Pancreas (tissue), 10 donors: ENCODE measurements around the gene CACNG3. TPM values are rescaled to one million over a fixed set of nuclear protein-coding genes. Genes with fewer than 3 reads are reported as not detected.

ENCODE experiments used
- ATAC-seq, 4 donors: fragments of 200-7000 bp; cut with Tn5 transposase; one replicate each; pipeline versions ENCODE4 v1.8.0 to v1.9.1; 2020; ENCODE audit warnings: mild to moderate bottlenecking in 4 of 4, moderate library complexity in 4 of 4
- DNase-seq, 6 donors: peaks; one replicate each; pipeline ENCODE4 v3.0.0-alpha.2; 2020
- FAIRE-seq: peaks from 2 replicates; lab custom pipeline; 2012; peaks lifted over from hg19 to GRCh38; lab: Jason Lieb, UNC
- H3K27ac ChIP-seq, 4 donors: fragments of 200-600 bp; sonication (generic); 1 replicate in 3 of 4; 2 replicates in 1 of 4; pipeline versions ENCODE4 v1.5.0 to v1.8.0; 2020
- H3K27me3 ChIP-seq, 4 donors: fragments of 200-600 bp; one replicate each; pipeline ENCODE4 v1.8.0; 2021
- H3K36me3 ChIP-seq, 3 donors: fragments of 200-600 bp; sonication (generic) in 1 of 3; one replicate each; pipeline versions ENCODE4 v1.5.0 to v1.8.0; 2020 to 2021
- H3K4me1 ChIP-seq, 3 donors: fragments of 200-600 bp; one replicate each; pipeline ENCODE4 v1.8.0; 2021
- H3K4me3 ChIP-seq, 4 donors: fragments of 200-600 bp; sonication (generic) in 2 of 4; one replicate each; pipeline versions ENCODE4 v1.5.0 to v1.8.0; 2020 to 2021
- H3K9me3 ChIP-seq, 4 donors: fragments of 200-600 bp; one replicate each; pipeline ENCODE4 v1.8.0; 2021
- CTCF ChIP-seq, 4 donors: fragments of 200-600 bp; sonication (generic) in 3 of 4; IDR thresholded peaks; one replicate each; pipeline versions ENCODE4 v1.5.0 to v1.8.0; 2021; ENCODE audit warnings: antibody characterized with exemption in 4 of 4
- WGBS, 2 donors: extraction: QIAGEN DNeasy Blood & Tissue Kit; methylation state at CpG; one replicate each; pipeline ENCODE4 v1.1.7; 2013; 5-methylcytosine and 5-hydroxymethylcytosine counted together
- intact Hi-C, 3 donors: fragments of 100-400 bp; cut with DNase I; formaldehyde crosslinking; loops; one replicate each; pipeline versions ENCODE4 v1.11.1 to v1.14.2; 2022
- polyA plus RNA-seq, 2 donors: library from polyadenylated mRNA; stranded (reverse); fragments of 200-250 nt; gene quantifications; one replicate each; pipeline ENCODE4 v1.2.3, GENCODE V29; 2013
- total RNA-seq, 6 donors: library from RNA; stranded (reverse); fragmentation: NEBNext Ultra II Directional in 4 of 6; extraction: Animal tissue kit (Norgen Biotek cat#: 25700) in 4 of 6; gene quantifications; one replicate each; pipeline versions ENCODE4 v1.2.1 to v1.2.4, GENCODE V29; 2021 to 2023
- donor health status: healthy with polysubstance abuse.
- donor health status: DM: no; HTN: no; CAD: no; lungs with moderate emphysema.
- donor health status: DM: no; HTN: no; CAD: no.
- donor health status: control.
- donor health status: control.
- donor health status: Bipolar disorder and iron deficiency.
- donor health status: DM: yes; HTN: yes; CAD: no.
- donor health status: DM: no; HTN: no; CAD: no.
- donor health status: DM: no; HTN: no; CAD: no.
- donor health status: DM: yes; HTN: yes; CAD: no.

The CACNG3 gene
- total and polyA plus RNA-seq, 8 donors, result not detected

- no peak for DNase-seq
- no peak for TF ChIP-seq CTCF (IDR thresholded peaks at IDR 0.05)
- FAIRE-seq, result no peak
These were observed 96.6 kb downstream of the CACNG3 start for GRCh38 chr16:24352746-24353145.

DNA sequence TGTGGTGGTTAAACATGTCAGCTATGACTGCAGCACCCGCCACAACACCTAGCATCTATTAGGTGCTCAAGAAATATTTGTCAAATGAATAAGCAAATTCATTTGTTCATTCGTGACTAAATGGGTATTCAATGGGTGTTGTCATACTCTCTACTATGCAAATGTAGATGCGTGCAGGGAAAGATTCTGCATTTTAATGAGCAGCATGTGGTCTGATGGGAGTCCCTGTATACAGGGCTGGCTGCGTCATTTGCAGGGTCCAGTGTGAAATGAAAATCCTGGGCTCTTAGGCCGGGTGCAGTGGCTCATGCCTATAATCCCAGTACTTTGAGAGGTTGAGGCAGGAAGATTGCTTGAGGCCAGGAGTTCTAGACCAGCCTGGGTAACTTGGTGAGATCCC lies 97.5 kb downstream of the CACNG3 start:
- TF ChIP-seq CTCF (IDR thresholded peaks at IDR 0.05), result no peak
- Histone ChIP-seq H3K27me3 (no peaks in the 10 kb centered on the region), H3K9me3 (no peaks in the 10 kb centered on the region), H3K27ac (no peak overlapping the region), H3K4me1 (no peaks in the 10 kb centered on the region), H3K4me3 (no peak overlapping the region), H3K36me3 (no peaks in the 10 kb centered on the region)
- WGBS, 2 donors, result 51 to 62% methylated on average over 5 of the region's 5 CpGs
- FAIRE-seq, result no peak
- ATAC-seq, result no peak
- no peak for DNase-seq
- intact Hi-C loops, result no loop called here

More at GRCh38 chr16:24352746-24353145, 96.6 kb downstream of the CACNG3 start:
- Histone ChIP-seq H3K9me3 (no peaks in the 10 kb centered on the region), H3K27ac (no peak overlapping the region), H3K36me3 (no peaks in the 10 kb centered on the region), H3K4me3 (no peak overlapping the region), H3K27me3 (no peaks in the 10 kb centered on the region), H3K4me1 (no peaks in the 10 kb centered on the region)
- no peak for ATAC-seq
- intact Hi-C loops, result no loop called here
- WGBS, 2 donors, result 70 to 85% methylated on average over 5 of the region's 5 CpGs

GRCh38 chr16:24357511-24357910 lies 101.4 kb downstream of the CACNG3 start:
- Histone ChIP-seq H3K27me3 (no peaks in the 10 kb centered on the region), H3K36me3 (no peaks in the 10 kb centered on the region), H3K27ac (no peak overlapping the region), H3K9me3 (no peaks in the 10 kb centered on the region), H3K4me1 (no peaks in the 10 kb centered on the region), H3K4me3 (no peak overlapping the region)
- DNase-seq (no peak), ATAC-seq (no peak), FAIRE-seq (no peak)
- intact Hi-C loops, result no loop called here
- 69 to 73% methylated on average over 7 of the region's 7 CpGs for WGBS, 2 donors
- TF ChIP-seq CTCF (IDR thresholded peaks at IDR 0.05), result no peak

GRCh38 chr16:24358117-24358516 lies 102.0 kb downstream of the CACNG3 start:
- H3K4me3 ChIP-seq, result no peak overlapping the region
- ATAC-seq (no peak), DNase-seq (no peak), FAIRE-seq (no peak)
- no peaks in the 10 kb centered on the region for H3K27me3 ChIP-seq
- H3K4me1 ChIP-seq, result no peaks in the 10 kb centered on the region
- H3K27ac ChIP-seq, result no peak overlapping the region
- intact Hi-C loops, result no loop called here
- H3K36me3 ChIP-seq, result no peaks in the 10 kb centered on the region
- no peak for TF ChIP-seq CTCF (IDR thresholded peaks at IDR 0.05)
- 52 to 54% methylated on average over 5 of the region's 5 CpGs for WGBS, 2 donors
- H3K9me3 ChIP-seq, result no peaks in the 10 kb centered on the region

DNA sequence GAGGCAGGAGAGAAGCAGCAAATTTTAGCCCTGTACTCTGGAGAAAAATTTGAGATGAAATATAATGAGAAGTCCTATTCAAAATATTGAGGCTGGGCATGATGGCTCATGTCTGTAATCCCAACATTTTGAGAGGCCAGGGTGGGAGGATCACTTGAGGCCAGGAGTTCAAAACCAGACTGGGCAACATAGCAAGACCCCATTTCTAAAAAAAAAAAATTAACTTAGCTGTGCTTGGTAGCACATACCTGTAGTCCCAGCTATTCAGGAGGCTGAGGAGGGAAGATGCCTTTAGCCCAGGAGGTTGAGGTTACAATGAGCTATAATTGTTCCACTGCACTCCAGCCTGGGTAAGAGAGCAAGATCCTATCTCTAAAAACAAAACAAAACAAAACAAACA lies 103.4 kb downstream of the CACNG3 start:
- Histone ChIP-seq H3K36me3 (no peaks in the 10 kb centered on the region), H3K4me3 (no peak overlapping the region), H3K9me3 (no peaks in the 10 kb centered on the region), H3K27ac (no peak overlapping the region), H3K4me1 (no peaks in the 10 kb centered on the region), H3K27me3 (no peaks in the 10 kb centered on the region)
- ATAC-seq, result no peak
- no peak for TF ChIP-seq CTCF (IDR thresholded peaks at IDR 0.05)
- FAIRE-seq, result no peak
- intact Hi-C loops, result no loop called here
- DNase-seq, result no peak
